ENCODE measurements around the gene RIGI. TPM values are rescaled to one million over a fixed set of nuclear protein-coding genes. Genes with fewer than 3 reads are reported as not detected.

RIGI gene
- total and polyA plus RNA-seq, 2 of the 13 experiments (the other 11 are each of a cell fraction or from before 2014, with no cell fraction given), result 3.0 to 8.2 TPM

DNA sequence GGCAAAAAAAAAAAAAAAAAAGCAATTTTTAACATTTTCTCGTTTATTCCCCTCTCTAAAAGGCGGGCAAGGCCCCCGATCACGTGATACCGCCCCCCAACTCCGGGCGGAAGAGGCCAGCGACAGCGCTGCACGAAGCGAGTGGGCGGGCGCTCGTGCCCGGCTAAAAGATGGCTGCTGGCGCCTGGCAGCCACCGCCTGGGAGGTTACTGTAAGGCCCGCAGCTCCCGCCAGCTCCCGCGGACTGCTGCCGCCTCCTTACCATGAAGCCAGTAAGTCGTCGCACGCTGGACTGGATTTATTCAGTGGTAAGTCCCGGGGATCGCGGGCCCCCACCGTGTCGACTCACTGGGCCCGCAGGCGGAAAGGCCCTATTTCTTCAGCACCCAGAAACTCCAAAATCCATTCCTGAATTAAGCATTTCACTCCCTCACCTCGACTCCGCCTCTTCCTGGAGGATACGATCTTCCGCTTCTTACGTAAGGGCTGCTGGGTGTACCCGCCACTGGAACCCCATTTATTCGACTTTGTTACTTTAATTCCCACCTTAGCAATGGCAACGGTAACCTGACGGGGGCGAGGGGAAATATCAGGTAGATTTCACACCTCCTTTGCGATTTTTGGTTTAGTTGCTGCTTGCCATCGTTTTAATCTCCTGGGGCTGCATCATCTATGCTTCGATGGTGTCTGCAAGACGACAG, 26.3 kb upstream of the RIGI start, which contains the start of the genes SMIM27 and TOPORS (continued):
- TF ChIP-seq ISX (CRISPR knock-in tag; conservative IDR thresholded peaks at IDR 0.05) (no peak), ZNF564 (CRISPR knock-in tag; IDR thresholded peaks at IDR 0.05) (peak; percentile 81; the same call in 1 of the 2 replicates), KLF12 (CRISPR knock-in tag; IDR thresholded peaks at IDR 0.05; ENCODE audit: borderline replicate concordance) (no peak; the same call in 1 of the 2 replicates), ZNF432 (CRISPR knock-in tag; IDR thresholded peaks at IDR 0.05; ENCODE audit: borderline replicate concordance) (no peak), KMT2B (CRISPR knock-in tag; IDR thresholded peaks at IDR 0.05) (peak; percentile 89; the same call in 1 of the 2 replicates), ZNF891 (CRISPR knock-in tag; IDR thresholded peaks at IDR 0.05) (peak; percentile 54; the same call in 1 of the 2 replicates), ZNF230 (CRISPR knock-in tag; IDR thresholded peaks at IDR 0.05) (peak; percentile 90), JDP2 (CRISPR knock-in tag; IDR thresholded peaks at IDR 0.05; ENCODE audit: borderline replicate concordance) (no peak), CEBPG (CRISPR knock-in tag; IDR thresholded peaks at IDR 0.05) (peak; percentile 71), ZFX (CRISPR knock-in tag; IDR thresholded peaks at IDR 0.05; ENCODE audit: low read depth) (peak; percentile 97), MIXL1 (CRISPR knock-in tag; IDR thresholded peaks at IDR 0.05) (0 out of 2 replicates have a peak, but pooled peaks have one; percentile 11), MIER3 (CRISPR knock-in tag; IDR thresholded peaks at IDR 0.05; ENCODE audit: borderline replicate concordance) (peak; percentile 30; the same call in 1 of the 2 replicates), NR2C2 (CRISPR knock-in tag; IDR thresholded peaks at IDR 0.05; ENCODE audit: borderline replicate concordance) (peak; percentile 90), ZNF766 (CRISPR knock-in tag; IDR thresholded peaks at IDR 0.05; ENCODE audit: borderline replicate concordance) (no peak), ZNF619 (CRISPR knock-in tag; IDR thresholded peaks at IDR 0.05) (no peak), CHD2 (IDR thresholded peaks at IDR 0.05; ENCODE audit: low read depth, low read length) (no peak; the same call in 1 of the 2 replicates), ARID2 (CRISPR knock-in tag; IDR thresholded peaks at IDR 0.05; ENCODE audit: borderline replicate concordance) (0 out of 2 replicates have a peak, but pooled peaks have one; percentile 53), PAX8 (CRISPR knock-in tag; IDR thresholded peaks at IDR 0.05; ENCODE audit: borderline replicate concordance) (peak; percentile 22; the same call in 1 of the 2 replicates), PITX1 (CRISPR knock-in tag; IDR thresholded peaks at IDR 0.05) (peak; percentile 71; the same call in 1 of the 2 replicates)
- TF ChIP-seq, protein P1, sequence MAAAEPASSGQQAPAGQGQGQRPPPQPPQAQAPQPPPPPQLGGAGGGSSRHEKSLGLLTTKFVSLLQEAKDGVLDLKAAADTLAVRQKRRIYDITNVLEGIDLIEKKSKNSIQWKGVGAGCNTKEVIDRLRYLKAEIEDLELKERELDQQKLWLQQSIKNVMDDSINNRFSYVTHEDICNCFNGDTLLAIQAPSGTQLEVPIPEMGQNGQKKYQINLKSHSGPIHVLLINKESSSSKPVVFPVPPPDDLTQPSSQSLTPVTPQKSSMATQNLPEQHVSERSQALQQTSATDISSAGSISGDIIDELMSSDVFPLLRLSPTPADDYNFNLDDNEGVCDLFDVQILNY (CRISPR knock-in tag; conservative IDR thresholded peaks at IDR 0.05), result no peak; the same call in 1 of the 2 replicates
- TF ChIP-seq, protein P2, sequence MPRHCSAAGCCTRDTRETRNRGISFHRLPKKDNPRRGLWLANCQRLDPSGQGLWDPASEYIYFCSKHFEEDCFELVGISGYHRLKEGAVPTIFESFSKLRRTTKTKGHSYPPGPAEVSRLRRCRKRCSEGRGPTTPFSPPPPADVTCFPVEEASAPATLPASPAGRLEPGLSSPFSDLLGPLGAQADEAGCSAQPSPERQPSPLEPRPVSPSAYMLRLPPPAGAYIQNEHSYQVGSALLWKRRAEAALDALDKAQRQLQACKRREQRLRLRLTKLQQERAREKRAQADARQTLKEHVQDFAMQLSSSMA (CRISPR knock-in tag; IDR thresholded peaks at IDR 0.05), result no peak
- TF ChIP-seq, protein P3, sequence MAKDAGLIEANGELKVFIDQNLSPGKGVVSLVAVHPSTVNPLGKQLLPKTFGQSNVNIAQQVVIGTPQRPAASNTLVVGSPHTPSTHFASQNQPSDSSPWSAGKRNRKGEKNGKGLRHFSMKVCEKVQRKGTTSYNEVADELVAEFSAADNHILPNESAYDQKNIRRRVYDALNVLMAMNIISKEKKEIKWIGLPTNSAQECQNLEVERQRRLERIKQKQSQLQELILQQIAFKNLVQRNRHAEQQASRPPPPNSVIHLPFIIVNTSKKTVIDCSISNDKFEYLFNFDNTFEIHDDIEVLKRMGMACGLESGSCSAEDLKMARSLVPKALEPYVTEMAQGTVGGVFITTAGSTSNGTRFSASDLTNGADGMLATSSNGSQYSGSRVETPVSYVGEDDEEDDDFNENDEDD (CRISPR knock-in tag; IDR thresholded peaks at IDR 0.05; ENCODE audit: borderline replicate concordance), result peak; percentile 44; the same call in 1 of the 2 replicates
- TF ChIP-seq, protein P4, sequence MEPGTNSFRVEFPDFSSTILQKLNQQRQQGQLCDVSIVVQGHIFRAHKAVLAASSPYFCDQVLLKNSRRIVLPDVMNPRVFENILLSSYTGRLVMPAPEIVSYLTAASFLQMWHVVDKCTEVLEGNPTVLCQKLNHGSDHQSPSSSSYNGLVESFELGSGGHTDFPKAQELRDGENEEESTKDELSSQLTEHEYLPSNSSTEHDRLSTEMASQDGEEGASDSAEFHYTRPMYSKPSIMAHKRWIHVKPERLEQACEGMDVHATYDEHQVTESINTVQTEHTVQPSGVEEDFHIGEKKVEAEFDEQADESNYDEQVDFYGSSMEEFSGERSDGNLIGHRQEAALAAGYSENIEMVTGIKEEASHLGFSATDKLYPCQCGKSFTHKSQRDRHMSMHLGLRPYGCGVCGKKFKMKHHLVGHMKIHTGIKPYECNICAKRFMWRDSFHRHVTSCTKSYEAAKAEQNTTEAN (CRISPR knock-in tag; conservative IDR thresholded peaks at IDR 0.05), result 0 out of 2 replicates have a peak, but pooled peaks have one; percentile 5
- TF ChIP-seq, protein P5, sequence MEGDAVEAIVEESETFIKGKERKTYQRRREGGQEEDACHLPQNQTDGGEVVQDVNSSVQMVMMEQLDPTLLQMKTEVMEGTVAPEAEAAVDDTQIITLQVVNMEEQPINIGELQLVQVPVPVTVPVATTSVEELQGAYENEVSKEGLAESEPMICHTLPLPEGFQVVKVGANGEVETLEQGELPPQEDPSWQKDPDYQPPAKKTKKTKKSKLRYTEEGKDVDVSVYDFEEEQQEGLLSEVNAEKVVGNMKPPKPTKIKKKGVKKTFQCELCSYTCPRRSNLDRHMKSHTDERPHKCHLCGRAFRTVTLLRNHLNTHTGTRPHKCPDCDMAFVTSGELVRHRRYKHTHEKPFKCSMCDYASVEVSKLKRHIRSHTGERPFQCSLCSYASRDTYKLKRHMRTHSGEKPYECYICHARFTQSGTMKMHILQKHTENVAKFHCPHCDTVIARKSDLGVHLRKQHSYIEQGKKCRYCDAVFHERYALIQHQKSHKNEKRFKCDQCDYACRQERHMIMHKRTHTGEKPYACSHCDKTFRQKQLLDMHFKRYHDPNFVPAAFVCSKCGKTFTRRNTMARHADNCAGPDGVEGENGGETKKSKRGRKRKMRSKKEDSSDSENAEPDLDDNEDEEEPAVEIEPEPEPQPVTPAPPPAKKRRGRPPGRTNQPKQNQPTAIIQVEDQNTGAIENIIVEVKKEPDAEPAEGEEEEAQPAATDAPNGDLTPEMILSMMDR (CRISPR knock-in tag; IDR thresholded peaks at IDR 0.05), result no peak

Data from HepG2 (cell line).